Activated T-helper 1 cell treated with anti-CD3 and anti-CD28 coated beads, Interleukin-2, amount 50 U/mL, for 16 hours (primary cell): ENCODE measurements around the gene ADRA2B.
"Not testable (repeated sequence)": the region's sequence is repeated elsewhere in the genome, so short reads cannot be mapped to it uniquely, and the experiment has no call there.

Experiments used
- DNase-seq, 2 donors: peaks; one replicate each; pipeline ENCODE4 v3.0.0-alpha.2; 2020; ENCODE audit warnings: low read depth in 1 of 2, low spot score in 1 of 2

The ADRA2B gene

GRCh38 chr2:96150791-96151594 is 34.6 kb upstream of the ADRA2B start:
- DNase-seq: no peak

- DNase-seq: no peak
Observed at GRCh38 chr2:96150007-96150640, 33.8 kb upstream of the ADRA2B start.

DNA sequence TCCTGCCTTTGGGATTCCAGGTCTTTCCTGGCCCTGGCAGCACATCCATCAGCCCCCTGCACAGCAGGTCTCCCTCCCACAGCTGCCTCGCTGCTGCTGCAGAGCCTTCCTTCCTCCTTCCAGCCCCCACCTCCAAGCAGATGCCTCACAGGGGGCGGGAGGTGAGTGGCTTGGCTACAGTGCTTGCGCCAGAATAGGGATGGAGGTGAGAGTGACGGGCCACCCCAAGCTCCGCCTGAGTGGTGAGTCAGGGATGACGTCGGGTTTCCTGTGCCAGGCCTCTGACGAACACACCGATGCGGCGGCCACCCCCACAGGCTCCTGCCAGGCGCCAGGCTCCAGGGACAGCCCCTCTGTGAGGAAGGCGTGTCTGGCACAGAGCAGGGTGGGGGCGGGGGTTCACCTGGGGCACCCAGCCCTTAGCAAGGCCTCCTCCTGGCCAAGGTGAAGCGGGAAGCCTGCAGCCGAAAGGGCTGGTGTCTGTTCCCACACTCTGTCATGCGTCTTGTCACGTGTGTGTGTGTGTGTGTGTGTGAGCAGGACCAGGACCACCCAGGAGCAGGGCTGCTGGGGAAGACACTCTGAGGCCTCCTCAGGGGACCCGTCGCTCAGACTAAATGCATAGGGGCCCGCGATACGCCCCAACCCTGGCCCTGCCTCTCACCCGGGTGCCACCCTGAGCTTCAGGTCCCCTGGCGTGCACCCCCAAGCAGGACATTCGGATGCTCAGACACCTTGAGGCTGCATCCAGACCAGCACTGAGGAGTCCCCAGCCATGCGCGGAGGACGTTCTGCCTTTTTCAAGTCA is 32.2 kb upstream of the ADRA2B start:
- DNase-seq: peak; percentile 85 to 94

GRCh38 chr2:96147593-96148201 is 31.3 kb upstream of the ADRA2B start:
- no peak for DNase-seq

- peak in 1 of 2 donors; percentile 6 for DNase-seq
Observed at GRCh38 chr2:96146881-96147592, 30.7 kb upstream of the ADRA2B start.

DNA sequence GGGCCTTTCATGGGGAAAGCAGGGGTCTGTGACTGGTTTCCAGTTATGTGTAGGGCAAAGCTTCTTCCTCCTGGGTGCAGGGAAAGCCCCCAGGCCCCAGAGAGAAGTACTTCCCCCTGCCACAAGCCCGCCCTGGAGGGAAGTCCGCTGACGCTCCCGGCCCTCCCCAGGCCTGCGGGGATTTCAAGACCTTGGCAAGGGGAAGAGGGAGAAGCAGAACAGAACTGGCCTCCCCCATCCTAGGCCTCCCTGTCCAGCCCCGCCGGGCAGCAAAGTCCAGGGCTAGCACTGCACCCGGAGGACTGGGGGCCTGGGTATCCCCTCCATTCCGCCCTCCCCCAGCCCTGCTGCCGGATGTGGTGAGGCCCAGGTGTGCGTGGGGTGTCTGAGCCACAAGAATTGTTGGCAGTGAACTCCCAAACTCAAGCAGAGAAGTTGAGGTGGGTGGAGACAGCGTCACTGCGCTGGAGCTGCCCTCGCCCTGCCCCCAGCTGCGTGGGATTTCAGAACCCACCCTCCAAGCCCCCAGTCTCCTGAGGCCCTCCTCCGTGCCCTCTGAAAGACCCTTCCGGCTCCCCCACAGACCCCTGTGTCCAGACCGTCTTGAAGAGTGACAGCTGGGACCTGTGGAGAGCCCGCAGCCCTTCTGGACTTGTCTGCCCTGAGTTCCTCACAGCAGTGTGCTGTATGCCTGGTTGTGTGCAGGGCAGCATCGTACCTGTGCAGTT is 29.9 kb upstream of the ADRA2B start:
- peak; percentile 79 to 82 for DNase-seq

- DNase-seq: no peak
Observed at GRCh38 chr2:96145848-96146152, 29.4 kb upstream of the ADRA2B start.

GRCh38 chr2:96145036-96145847 is 28.9 kb upstream of the ADRA2B start, which contains the start of gene DUSP2:
TSS of gene DUSP2 (minus strand) at chr2:96145440. CDS start at chr2:96145354, 86 bp downstream.
- peak; percentile 69 to 89 for DNase-seq

DNA sequence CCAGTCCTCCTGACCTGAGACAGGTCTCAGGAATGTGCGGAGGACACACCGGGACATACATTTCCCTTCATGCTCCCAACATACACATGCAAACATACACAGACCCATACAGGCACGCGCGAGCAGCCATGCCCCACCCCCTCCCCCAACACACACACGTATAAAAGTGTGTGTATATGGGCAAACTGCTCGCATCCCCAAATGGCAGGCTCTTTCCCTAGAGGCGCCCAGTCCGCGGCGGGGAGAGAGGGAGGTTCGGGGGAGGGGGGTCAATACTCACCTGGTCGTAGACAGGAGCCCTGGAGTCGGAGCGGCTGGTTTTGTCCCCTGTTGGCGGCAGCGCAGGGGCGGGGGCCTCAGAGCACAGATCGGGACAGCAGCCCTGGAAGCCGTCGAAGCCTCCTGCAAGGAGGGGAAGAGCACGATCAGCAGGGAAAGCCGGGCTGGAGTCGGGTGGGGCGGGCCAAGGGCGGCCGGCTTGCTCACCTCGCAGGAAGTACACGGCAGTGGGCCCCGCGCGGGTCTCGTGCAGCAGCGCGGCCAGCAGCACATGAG is 28.2 kb upstream of the ADRA2B start:
- DNase-seq: peak in 1 of 2 donors; percentile 29

GRCh38 chr2:96143848-96144480 is 27.6 kb upstream of the ADRA2B start:
- DNase-seq: no peak

DNA sequence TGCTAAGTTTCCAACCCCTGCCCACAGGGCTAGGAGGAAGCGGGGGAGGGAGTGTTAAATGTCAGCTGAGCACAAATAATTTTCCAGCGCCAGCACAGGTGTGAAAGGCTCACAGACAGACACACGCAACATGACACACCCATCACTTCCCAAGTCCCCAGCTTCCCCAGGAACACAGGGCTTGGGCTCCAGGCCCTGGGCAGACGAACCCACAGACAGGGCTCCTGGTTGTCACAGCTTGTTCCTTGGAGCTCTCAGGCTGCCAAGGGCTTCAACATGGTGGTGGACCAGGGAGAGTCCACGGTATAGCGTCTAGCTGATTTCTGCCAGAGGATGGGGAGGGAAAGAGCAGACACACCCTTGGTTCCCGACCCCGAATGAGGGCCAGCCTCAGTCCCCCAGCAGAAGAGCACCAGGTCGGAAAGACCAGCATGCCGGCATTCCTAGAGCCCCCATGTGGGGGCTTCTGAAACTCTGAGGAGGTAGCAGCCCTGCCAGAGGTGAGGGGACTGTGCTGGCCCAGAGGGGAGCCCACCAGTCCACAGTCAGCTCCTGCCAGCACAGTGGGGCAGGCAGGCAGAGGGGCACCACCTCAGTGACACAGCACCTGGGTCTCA is 27.0 kb upstream of the ADRA2B start:
- no peak for DNase-seq

DNA sequence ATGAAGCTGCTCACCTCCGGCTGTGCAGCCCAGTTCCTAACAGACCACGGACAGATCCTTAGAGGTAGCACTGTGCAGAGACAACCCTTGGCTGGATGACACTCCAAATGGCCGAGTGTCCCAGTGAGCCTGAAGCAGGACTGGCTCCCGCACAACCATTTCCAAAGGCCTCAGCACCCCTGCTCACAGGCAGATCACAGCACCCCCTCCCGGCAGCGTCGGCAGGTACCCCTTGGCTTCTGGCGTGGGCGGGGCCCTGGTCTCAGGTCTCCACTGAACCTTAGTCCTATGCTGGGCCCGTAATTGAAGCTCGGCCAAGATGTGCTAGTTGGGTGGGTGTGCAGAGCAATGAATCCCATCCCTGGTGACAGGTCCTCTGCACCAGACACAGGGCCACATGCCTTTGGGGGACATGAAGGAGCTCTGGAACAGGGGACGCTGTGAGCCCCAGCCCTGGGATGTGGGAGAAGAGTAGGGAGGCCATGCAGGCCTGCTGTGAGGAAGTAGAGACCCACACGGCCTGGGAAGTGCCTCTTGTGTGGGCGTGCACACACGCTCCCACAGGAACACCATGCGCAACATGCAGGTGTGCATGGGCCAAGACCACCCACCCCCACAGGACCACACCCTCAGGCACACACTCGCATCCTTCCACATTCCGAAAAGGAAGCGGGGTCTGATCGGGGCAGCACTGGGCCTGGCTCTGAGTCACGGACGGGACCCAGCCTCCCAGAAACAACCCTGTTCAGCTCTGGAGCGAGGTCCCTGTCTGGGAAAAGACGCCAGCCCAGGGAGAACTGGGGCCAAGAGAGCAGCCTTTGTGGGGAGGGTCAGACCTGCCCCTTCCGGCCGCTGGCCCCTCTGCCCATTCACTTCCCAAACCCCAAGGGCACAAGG is 26.1 kb upstream of the ADRA2B start:
- peak in 1 of 2 donors; percentile 56 for DNase-seq

GRCh38 chr2:96141624-96141967 is 25.2 kb upstream of the ADRA2B start:
- not testable (repeated sequence) for DNase-seq

DNA sequence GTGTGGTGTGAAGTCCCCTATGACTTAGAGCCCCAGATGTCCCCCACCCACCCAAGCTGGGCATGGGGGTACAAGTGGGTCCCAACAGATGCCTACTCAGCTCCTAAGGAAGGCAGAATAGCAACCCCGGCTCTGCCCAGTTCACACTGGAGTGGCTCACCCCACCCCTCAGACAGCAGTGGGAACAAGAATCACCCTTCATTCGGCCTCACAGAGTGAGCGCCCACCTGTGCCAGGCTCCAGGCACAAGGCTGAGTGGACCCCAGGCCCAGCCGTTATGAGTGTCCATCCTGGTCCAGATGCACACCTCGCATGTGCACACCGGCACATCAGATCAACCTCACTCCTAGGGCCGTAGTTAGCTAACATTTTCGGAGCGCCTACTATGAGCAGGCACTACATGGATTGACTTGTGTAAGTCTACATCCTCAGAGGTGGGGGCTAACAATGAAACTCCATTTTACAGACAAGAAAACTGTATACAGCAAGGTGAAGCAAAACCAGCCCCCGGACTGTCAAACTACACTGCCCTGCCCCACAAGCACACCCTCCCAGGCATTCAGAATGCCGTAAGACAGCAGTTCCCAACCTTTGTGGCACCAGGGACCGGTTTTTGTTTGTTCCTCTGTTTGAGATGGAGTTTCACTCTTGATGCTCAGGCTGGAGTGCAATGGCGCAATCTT is 24.7 kb upstream of the ADRA2B start:
- DNase-seq: no peak

- DNase-seq: no peak
Observed at GRCh38 chr2:96139181-96139758, 22.9 kb upstream of the ADRA2B start.
